ENCODE results near the gene ZNF101.
"Not testable (repeated sequence)": the region's sequence is repeated elsewhere in the genome, so short reads cannot be mapped to it uniquely, and the experiment has no call there.

Gene ZNF101

GRCh38 chr19:19679176-19680073 is 10.8 kb downstream of the ZNF101 start:
- Histone ChIP-seq H3K4me1 (ENCODE audit: control insufficient read depth, insufficient read depth, low read length) (no peaks in the 10 kb centered on the region), H3K4me3 (ENCODE audit: insufficient read depth, low read depth, low read length) (no peak overlapping the region), H3K36me3 (ENCODE audit: control insufficient read depth, insufficient read depth, low read length) (peaks cover 26% of the 10 kb centered on the region), H3K27ac (ENCODE audit: insufficient read depth, low read depth, low read length, poor library complexity, severe bottlenecking) (no peak overlapping the region), H3K27me3 (ENCODE audit: control insufficient read depth, insufficient read depth, low read length, poor library complexity, severe bottlenecking) (no peaks in the 10 kb centered on the region), H3K9me3 (ENCODE audit: control insufficient read depth, low read length) (no peaks in the 10 kb centered on the region)
- WGBS, 2 experiments: 95 to 96% methylated on average over 20 of the region's 20 CpGs

GRCh38 chr19:19686119-19686518 is 17.5 kb downstream of the ZNF101 start:
- not testable (repeated sequence) for H3K9me3 ChIP-seq (ENCODE audit: control insufficient read depth, low read length); H3K4me1 ChIP-seq (ENCODE audit: control insufficient read depth, insufficient read depth, low read length); H3K36me3 ChIP-seq (ENCODE audit: control insufficient read depth, insufficient read depth, low read length); H3K4me3 ChIP-seq (ENCODE audit: insufficient read depth, low read depth, low read length); H3K27me3 ChIP-seq (ENCODE audit: control insufficient read depth, insufficient read depth, low read length, poor library complexity, severe bottlenecking); H3K27ac ChIP-seq (ENCODE audit: insufficient read depth, low read depth, low read length, poor library complexity, severe bottlenecking)
- WGBS, 2 experiments: 95% methylated on average over 15 of the region's 15 CpGs

GRCh38 chr19:19686580-19686979 is 17.9 kb downstream of the ZNF101 start:
- no peaks in the 10 kb centered on the region for H3K27me3 ChIP-seq (ENCODE audit: control insufficient read depth, insufficient read depth, low read length, poor library complexity, severe bottlenecking)
- H3K4me1 ChIP-seq (ENCODE audit: control insufficient read depth, insufficient read depth, low read length): no peaks in the 10 kb centered on the region
- no peak overlapping the region for H3K4me3 ChIP-seq (ENCODE audit: insufficient read depth, low read depth, low read length)
- H3K27ac ChIP-seq (ENCODE audit: insufficient read depth, low read depth, low read length, poor library complexity, severe bottlenecking): no peak overlapping the region
- 95% methylated on average over 6 of the region's 6 CpGs for WGBS, 2 experiments
- no peaks in the 10 kb centered on the region for H3K36me3 ChIP-seq (ENCODE audit: control insufficient read depth, insufficient read depth, low read length)
- no peaks in the 10 kb centered on the region for H3K9me3 ChIP-seq (ENCODE audit: control insufficient read depth, low read length)

- H3K27me3 ChIP-seq (ENCODE audit: control insufficient read depth, insufficient read depth, low read length, poor library complexity, severe bottlenecking): no peaks in the 10 kb centered on the region
- no peaks in the 10 kb centered on the region for H3K4me1 ChIP-seq (ENCODE audit: control insufficient read depth, insufficient read depth, low read length)
- H3K36me3 ChIP-seq (ENCODE audit: control insufficient read depth, insufficient read depth, low read length): no peaks in the 10 kb centered on the region
- H3K9me3 ChIP-seq (ENCODE audit: control insufficient read depth, low read length): no peaks in the 10 kb centered on the region
- H3K27ac ChIP-seq (ENCODE audit: insufficient read depth, low read depth, low read length, poor library complexity, severe bottlenecking): no peak overlapping the region
- no peak overlapping the region for H3K4me3 ChIP-seq (ENCODE audit: insufficient read depth, low read depth, low read length)
- 94 to 97% methylated on average over 2 of the region's 3 CpGs for WGBS, 2 experiments
Observed at GRCh38 chr19:19687090-19687489, 18.5 kb downstream of the ZNF101 start.

- H3K4me1 ChIP-seq (ENCODE audit: control insufficient read depth, insufficient read depth, low read length); H3K9me3 ChIP-seq (ENCODE audit: control insufficient read depth, low read length); H3K4me3 ChIP-seq (ENCODE audit: insufficient read depth, low read depth, low read length); H3K36me3 ChIP-seq (ENCODE audit: control insufficient read depth, insufficient read depth, low read length); H3K27ac ChIP-seq (ENCODE audit: insufficient read depth, low read depth, low read length, poor library complexity, severe bottlenecking); H3K27me3 ChIP-seq (ENCODE audit: control insufficient read depth, insufficient read depth, low read length, poor library complexity, severe bottlenecking): not testable (repeated sequence)
- WGBS, 2 experiments: 98 to 99% methylated on average over 10 of the region's 10 CpGs
Observed at GRCh38 chr19:19689023-19689422, 20.4 kb downstream of the ZNF101 start.

- Histone ChIP-seq H3K27ac (ENCODE audit: insufficient read depth, low read depth, low read length, poor library complexity, severe bottlenecking) (no peak overlapping the region), H3K4me1 (ENCODE audit: control insufficient read depth, insufficient read depth, low read length) (no peaks in the 10 kb centered on the region), H3K9me3 (ENCODE audit: control insufficient read depth, low read length) (no peaks in the 10 kb centered on the region), H3K36me3 (ENCODE audit: control insufficient read depth, insufficient read depth, low read length) (no peaks in the 10 kb centered on the region), H3K27me3 (ENCODE audit: control insufficient read depth, insufficient read depth, low read length, poor library complexity, severe bottlenecking) (no peaks in the 10 kb centered on the region), H3K4me3 (ENCODE audit: insufficient read depth, low read depth, low read length) (no peak overlapping the region)
- 93 to 97% methylated on average over 10 of the region's 10 CpGs for WGBS, 2 experiments
Observed at GRCh38 chr19:19691683-19692082, 23.0 kb downstream of the ZNF101 start.

GRCh38 chr19:19696386-19696785 is 27.7 kb downstream of the ZNF101 start:
- WGBS, 2 experiments: 80 to 81% methylated on average over 2 of the region's 2 CpGs
- no peaks in the 10 kb centered on the region for H3K9me3 ChIP-seq (ENCODE audit: control insufficient read depth, low read length)
- H3K4me1 ChIP-seq (ENCODE audit: control insufficient read depth, insufficient read depth, low read length): no peaks in the 10 kb centered on the region
- no peak overlapping the region for H3K4me3 ChIP-seq (ENCODE audit: insufficient read depth, low read depth, low read length)
- no peaks in the 10 kb centered on the region for H3K27me3 ChIP-seq (ENCODE audit: control insufficient read depth, insufficient read depth, low read length, poor library complexity, severe bottlenecking)
- H3K36me3 ChIP-seq (ENCODE audit: control insufficient read depth, insufficient read depth, low read length): no peaks in the 10 kb centered on the region
- no peak overlapping the region for H3K27ac ChIP-seq (ENCODE audit: insufficient read depth, low read depth, low read length, poor library complexity, severe bottlenecking)

- Histone ChIP-seq H3K27me3 (ENCODE audit: control insufficient read depth, insufficient read depth, low read length, poor library complexity, severe bottlenecking) (no peaks in the 10 kb centered on the region), H3K4me1 (ENCODE audit: control insufficient read depth, insufficient read depth, low read length) (no peaks in the 10 kb centered on the region), H3K4me3 (ENCODE audit: insufficient read depth, low read depth, low read length) (no peak overlapping the region), H3K27ac (ENCODE audit: insufficient read depth, low read depth, low read length, poor library complexity, severe bottlenecking) (no peak overlapping the region), H3K36me3 (ENCODE audit: control insufficient read depth, insufficient read depth, low read length) (no peaks in the 10 kb centered on the region), H3K9me3 (ENCODE audit: control insufficient read depth, low read length) (no peaks in the 10 kb centered on the region)
- 94 to 95% methylated on average over 5 of the region's 5 CpGs for WGBS, 2 experiments
Observed at GRCh38 chr19:19697589-19697988, 28.9 kb downstream of the ZNF101 start.

- not testable (repeated sequence) for H3K27ac ChIP-seq (ENCODE audit: insufficient read depth, low read depth, low read length, poor library complexity, severe bottlenecking); H3K4me1 ChIP-seq (ENCODE audit: control insufficient read depth, insufficient read depth, low read length); H3K27me3 ChIP-seq (ENCODE audit: control insufficient read depth, insufficient read depth, low read length, poor library complexity, severe bottlenecking); H3K4me3 ChIP-seq (ENCODE audit: insufficient read depth, low read depth, low read length); H3K36me3 ChIP-seq (ENCODE audit: control insufficient read depth, insufficient read depth, low read length); H3K9me3 ChIP-seq (ENCODE audit: control insufficient read depth, low read length)
- 90 to 94% methylated on average over 1 of the region's 1 CpG for WGBS, 2 experiments
Observed at GRCh38 chr19:19700493-19700892, 31.9 kb downstream of the ZNF101 start.

GRCh38 chr19:19704836-19705235 is 36.2 kb downstream of the ZNF101 start:
- Histone ChIP-seq H3K4me3 (ENCODE audit: insufficient read depth, low read depth, low read length) (no peak overlapping the region), H3K36me3 (ENCODE audit: control insufficient read depth, insufficient read depth, low read length) (peaks cover 14% of the 10 kb centered on the region), H3K4me1 (ENCODE audit: control insufficient read depth, insufficient read depth, low read length) (no peaks in the 10 kb centered on the region), H3K27me3 (ENCODE audit: control insufficient read depth, insufficient read depth, low read length, poor library complexity, severe bottlenecking) (no peaks in the 10 kb centered on the region), H3K9me3 (ENCODE audit: control insufficient read depth, low read length) (peaks cover 4% of the 10 kb centered on the region), H3K27ac (ENCODE audit: insufficient read depth, low read depth, low read length, poor library complexity, severe bottlenecking) (no peak overlapping the region)
- WGBS, 2 experiments: 88 to 91% methylated on average over 6 of the region's 6 CpGs
